ENCODE data around the gene IL4R.

IL4R gene

DNA sequence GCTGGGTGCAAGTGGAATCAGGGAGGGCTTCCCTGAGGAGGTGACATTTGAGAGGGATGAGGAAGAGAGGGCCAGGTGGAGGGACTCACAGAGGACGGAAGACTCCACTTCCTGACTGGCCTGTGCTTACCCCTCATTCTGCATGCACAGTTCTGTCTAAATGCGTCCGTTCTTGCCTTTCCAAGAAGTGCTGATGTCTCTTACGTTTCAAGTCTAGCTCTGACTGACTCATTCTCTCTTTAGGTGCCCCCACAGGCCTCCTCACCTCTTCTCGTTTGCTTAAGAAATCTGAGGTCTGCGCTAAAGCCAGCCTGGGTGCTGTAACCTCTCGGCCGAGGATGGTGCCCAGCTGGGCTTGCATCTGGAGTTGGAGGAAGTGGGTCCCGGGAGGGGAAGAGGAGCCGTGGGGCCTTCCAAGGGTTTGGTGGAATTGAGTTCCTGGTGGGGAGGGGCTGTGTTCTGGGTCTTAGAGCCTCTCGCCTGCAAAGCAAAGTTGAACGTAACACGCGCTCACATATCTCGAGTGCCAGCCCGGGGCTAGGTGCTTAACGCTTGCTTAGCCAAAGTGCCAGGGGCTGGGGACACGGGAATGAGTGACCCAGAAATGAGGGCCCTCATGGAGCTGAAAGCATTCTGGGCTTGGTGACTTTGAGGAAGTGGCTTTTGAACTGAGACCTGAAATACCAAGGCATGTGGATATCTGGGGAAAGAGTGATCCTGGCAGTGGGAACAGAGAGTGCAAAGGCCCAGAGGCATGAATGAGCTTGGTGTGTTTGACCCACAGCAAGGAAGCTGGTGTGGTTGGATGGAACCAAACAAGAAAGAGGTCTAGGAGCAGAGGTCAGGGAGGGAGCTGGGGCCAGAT, 4.8 kb downstream of the IL4R start:
- Histone ChIP-seq H3K4me1 (ENCODE audit: control insufficient read depth, low read length) (peaks cover 78% of the 10 kb centered on the region), H3K27ac (ENCODE audit: low read depth, low read length) (peak overlapping the region; percentile 60), H3K27me3 (ENCODE audit: control insufficient read depth, low read length) (no peaks in the 10 kb centered on the region), H3F3A (ENCODE audit: control insufficient read depth, insufficient read depth) (peaks cover 6% of the 10 kb centered on the region; the same call in 1 of the 2 replicates), H4K20me1 (ENCODE audit: control insufficient read depth, insufficient read depth, low read depth, low read length) (peaks cover 49% of the 10 kb centered on the region), H3K4me2 (ENCODE audit: low read length) (peak overlapping the region; percentile 93), H3K9me2 (replicated peaks; ENCODE audit: control insufficient read depth, low read length) (no peaks in the 10 kb centered on the region), H3K79me2 (ENCODE audit: control insufficient read depth, low read length) (peaks cover 99% of the 10 kb centered on the region), H3K9me3 (ENCODE audit: control insufficient read depth, insufficient read depth, low read length) (no peaks in the 10 kb centered on the region), H3K4me3 (ENCODE audit: low read length) (peak overlapping the region; percentile 93), H3K36me3 (ENCODE audit: control insufficient read depth, low read length) (peaks cover 87% of the 10 kb centered on the region)
- TF ChIP-seq EZH2phosphoT487 (IDR thresholded peaks at IDR 0.05; ENCODE audit: borderline replicate concordance, low read length), result no peak
- TF ChIP-seq, protein P1, sequence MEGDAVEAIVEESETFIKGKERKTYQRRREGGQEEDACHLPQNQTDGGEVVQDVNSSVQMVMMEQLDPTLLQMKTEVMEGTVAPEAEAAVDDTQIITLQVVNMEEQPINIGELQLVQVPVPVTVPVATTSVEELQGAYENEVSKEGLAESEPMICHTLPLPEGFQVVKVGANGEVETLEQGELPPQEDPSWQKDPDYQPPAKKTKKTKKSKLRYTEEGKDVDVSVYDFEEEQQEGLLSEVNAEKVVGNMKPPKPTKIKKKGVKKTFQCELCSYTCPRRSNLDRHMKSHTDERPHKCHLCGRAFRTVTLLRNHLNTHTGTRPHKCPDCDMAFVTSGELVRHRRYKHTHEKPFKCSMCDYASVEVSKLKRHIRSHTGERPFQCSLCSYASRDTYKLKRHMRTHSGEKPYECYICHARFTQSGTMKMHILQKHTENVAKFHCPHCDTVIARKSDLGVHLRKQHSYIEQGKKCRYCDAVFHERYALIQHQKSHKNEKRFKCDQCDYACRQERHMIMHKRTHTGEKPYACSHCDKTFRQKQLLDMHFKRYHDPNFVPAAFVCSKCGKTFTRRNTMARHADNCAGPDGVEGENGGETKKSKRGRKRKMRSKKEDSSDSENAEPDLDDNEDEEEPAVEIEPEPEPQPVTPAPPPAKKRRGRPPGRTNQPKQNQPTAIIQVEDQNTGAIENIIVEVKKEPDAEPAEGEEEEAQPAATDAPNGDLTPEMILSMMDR (IDR thresholded peaks at IDR 0.05; ENCODE audit: low read depth, low read length, poor library complexity, severe bottlenecking), result no peak

DNA sequence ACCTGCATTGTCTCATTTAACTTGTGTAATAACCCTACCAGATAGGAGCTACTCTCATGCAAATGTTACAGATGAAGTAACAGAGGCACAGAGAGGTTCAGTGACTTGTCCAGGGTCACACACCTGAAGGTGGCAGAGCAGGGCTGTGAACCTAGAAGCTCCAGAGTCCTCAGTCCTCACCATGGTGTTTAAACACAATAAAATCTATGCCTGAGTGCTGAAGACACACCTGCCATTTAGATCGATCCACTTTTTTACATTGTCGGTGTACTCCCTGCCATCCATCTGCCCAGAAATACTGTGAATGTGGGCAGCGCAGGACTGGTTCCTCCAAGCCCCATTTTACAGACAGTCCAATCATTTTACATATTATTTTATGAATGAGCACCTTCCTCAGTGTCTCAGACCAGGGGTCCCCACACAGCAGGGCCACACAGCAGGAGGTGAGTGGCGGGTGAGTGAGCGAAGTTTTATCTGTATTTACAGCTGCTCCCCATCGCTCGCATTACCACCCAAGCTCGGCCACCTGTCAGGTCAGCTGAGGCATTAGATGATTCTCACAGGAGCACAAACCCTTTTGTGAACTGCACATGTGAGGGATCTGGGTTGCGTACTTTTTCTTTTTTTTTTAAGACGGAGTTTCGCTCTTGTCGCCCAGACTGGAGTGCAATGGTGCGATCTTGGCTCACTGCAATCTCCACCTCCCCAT, 5.6 kb downstream of the IL4R start:
- peaks cover 6% of the 10 kb centered on the region; the same call in 1 of the 2 replicates for H3F3A ChIP-seq (ENCODE audit: control insufficient read depth, insufficient read depth)
- peak overlapping the region; percentile 60 for H3K27ac ChIP-seq (ENCODE audit: low read depth, low read length)
- peaks cover 82% of the 10 kb centered on the region for H3K4me1 ChIP-seq (ENCODE audit: control insufficient read depth, low read length)
- H3K36me3 ChIP-seq (ENCODE audit: control insufficient read depth, low read length), result peaks cover 88% of the 10 kb centered on the region
- peaks cover 49% of the 10 kb centered on the region for H4K20me1 ChIP-seq (ENCODE audit: control insufficient read depth, insufficient read depth, low read depth, low read length)
- no peaks in the 10 kb centered on the region for H3K9me3 ChIP-seq (ENCODE audit: control insufficient read depth, insufficient read depth, low read length)
- H3K4me2 ChIP-seq (ENCODE audit: low read length), result peak overlapping the region; percentile 93
- peak overlapping the region; percentile 93; the same call in 1 of the 2 replicates for H3K4me3 ChIP-seq (ENCODE audit: low read length)
- TF ChIP-seq, protein P1 (IDR thresholded peaks at IDR 0.05; ENCODE audit: low read depth, low read length, poor library complexity, severe bottlenecking), result no peak
- no peak for TF ChIP-seq EZH2phosphoT487 (IDR thresholded peaks at IDR 0.05; ENCODE audit: borderline replicate concordance, low read length)
- no peaks in the 10 kb centered on the region for H3K27me3 ChIP-seq (ENCODE audit: control insufficient read depth, low read length)
- no peaks in the 10 kb centered on the region for H3K9me2 ChIP-seq (replicated peaks; ENCODE audit: control insufficient read depth, low read length)
- peaks cover 100% of the 10 kb centered on the region for H3K79me2 ChIP-seq (ENCODE audit: control insufficient read depth, low read length)

DNA sequence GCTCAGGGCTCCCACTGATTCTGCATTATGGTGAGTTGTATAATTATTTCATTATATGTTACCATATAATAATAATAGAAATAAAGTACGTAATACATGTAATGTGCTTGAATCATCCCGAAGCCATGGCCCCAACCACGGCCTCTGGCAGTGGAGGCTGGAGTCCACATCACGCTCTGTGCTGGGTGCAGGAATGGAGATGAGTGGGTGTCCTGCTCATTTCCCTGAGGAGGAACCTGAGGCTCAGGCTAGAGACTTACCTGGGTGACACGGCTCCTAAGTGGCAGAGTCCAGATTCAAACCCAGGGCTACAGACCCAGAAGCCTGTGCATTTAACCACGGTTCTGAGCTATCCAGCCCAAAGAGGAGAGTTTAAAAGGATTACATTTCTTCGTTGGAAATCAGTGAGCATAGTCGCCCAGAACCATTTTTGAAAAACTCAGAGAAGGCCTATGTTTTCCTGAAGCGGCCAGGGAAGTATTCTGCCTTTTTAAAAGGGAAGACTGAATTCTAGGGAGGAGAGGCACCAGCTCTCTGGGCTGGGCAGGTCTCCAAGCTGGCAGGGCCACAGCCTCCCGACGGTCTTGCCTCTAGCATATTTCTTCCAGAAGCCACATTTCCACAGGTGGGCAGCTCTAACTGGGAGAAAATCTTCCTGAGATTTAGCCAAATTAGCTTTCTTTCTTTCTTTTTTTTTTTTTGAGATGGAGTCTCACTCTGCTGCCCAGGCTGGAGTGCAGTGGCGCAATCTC, 6.7 kb downstream of the IL4R start:
- Histone ChIP-seq H3K4me1 (ENCODE audit: control insufficient read depth, low read length) (peaks cover 77% of the 10 kb centered on the region), H3K9me3 (ENCODE audit: control insufficient read depth, insufficient read depth, low read length) (no peaks in the 10 kb centered on the region)
- TF ChIP-seq EZH2phosphoT487 (IDR thresholded peaks at IDR 0.05; ENCODE audit: borderline replicate concordance, low read length), result no peak
- TF ChIP-seq, protein P1 (IDR thresholded peaks at IDR 0.05; ENCODE audit: low read depth, low read length, poor library complexity, severe bottlenecking), result no peak

More for the DNA sequence above, 6.7 kb downstream of the IL4R start:
- Histone ChIP-seq H3K36me3 (ENCODE audit: control insufficient read depth, low read length) (peaks cover 80% of the 10 kb centered on the region), H3K27ac (ENCODE audit: low read depth, low read length) (no peak overlapping the region), H3K9me2 (replicated peaks; ENCODE audit: control insufficient read depth, low read length) (no peaks in the 10 kb centered on the region), H3K4me3 (ENCODE audit: low read length) (no peak overlapping the region), H3K27me3 (ENCODE audit: control insufficient read depth, low read length) (no peaks in the 10 kb centered on the region), H3K79me2 (ENCODE audit: control insufficient read depth, low read length) (peaks cover 100% of the 10 kb centered on the region), H3F3A (ENCODE audit: control insufficient read depth, insufficient read depth) (peaks cover 6% of the 10 kb centered on the region; the same call in 1 of the 2 replicates), H4K20me1 (ENCODE audit: control insufficient read depth, insufficient read depth, low read depth, low read length) (peaks cover 42% of the 10 kb centered on the region), H3K4me2 (ENCODE audit: low read length) (no peak overlapping the region)

Data from DOHH2 (cell line).